OCI-LY3 (cell line): ENCODE measurements around the gene CLEC4F.

Source experiments
- H2AFZ ChIP-seq: fragments of 200-600, 300-600 bp; shearing (Covaris generic); 2 replicates; pipeline ENCODE4 v1.6.0; 2014; ENCODE audit warnings: antibody characterized with exemption, low read depth, low read length
- H3K27ac ChIP-seq: fragments of 200-600, 300-600 bp; sonication (generic); 2 replicates; pipeline ENCODE4 v1.5.1; 2014; ENCODE audit warnings: mild to moderate bottlenecking, low read length, moderate library complexity, mixed read lengths
- H3K27me3 ChIP-seq: fragments of 200-600, 300-600 bp; sonication (generic); 2 replicates; pipeline ENCODE4 v1.6.1; 2014; ENCODE audit warnings: low read depth, low read length, mixed read lengths
- H3K36me3 ChIP-seq: fragments of 200-600, 300-600 bp; sonication (generic); replicated peaks from 2 replicates; pipeline ENCODE3; 2014; ENCODE audit warnings: low read depth, low read length, mixed read lengths
- H3K4me1 ChIP-seq: fragments of 300-600, 200-600 bp; sonication (generic); 2 replicates; pipeline ENCODE4 v1.6.1; 2014; ENCODE audit warnings: low read length, mixed read lengths
- H3K4me2 ChIP-seq: fragments of 200-600, 300-600 bp; sonication (generic); 2 replicates; pipeline ENCODE4 v1.6.1; 2014; ENCODE audit warnings: low read length, mixed read lengths
- H3K4me3 ChIP-seq: fragments of 300-600, 200-600 bp; sonication (generic); 2 replicates; pipeline ENCODE4 v1.5.1; 2014; ENCODE audit warnings: antibody characterized with exemption, mild to moderate bottlenecking, low read length, moderate library complexity
- H3K79me2 ChIP-seq: fragments of 300-600, 200-600 bp; shearing (Covaris generic); 2 replicates; pipeline ENCODE4 v1.6.1; 2014; ENCODE audit warnings: mild to moderate bottlenecking, low read length, mixed read lengths
- H3K9ac ChIP-seq: fragments of 300-600, 200-600 bp; shearing (Covaris generic); 2 replicates; pipeline ENCODE4 v1.6.0; 2014; ENCODE audit warnings: mild to moderate bottlenecking, low read length, moderate library complexity
- H3K9me3 ChIP-seq: fragments of 200-600, 300-600 bp; shearing (Covaris generic); 2 replicates; pipeline ENCODE4 v1.6.1; 2014; ENCODE audit warnings: low read length, mixed read lengths; ENCODE audit not compliant: insufficient read depth
- H4K20me1 ChIP-seq: fragments of 200-600, 300-600 bp; sonication (generic); 2 replicates; pipeline ENCODE4 v1.6.1; 2016; ENCODE audit warnings: low read length, mixed read lengths; ENCODE audit not compliant: insufficient read depth
- EZH2phosphoT487 ChIP-seq: fragments of 200-600 bp; shearing (Covaris generic); IDR thresholded peaks from 2 replicates; pipeline ENCODE4 v1.6.1; 2018; ENCODE audit warnings: antibody characterized with exemption, mixed run types, low read depth
- TF ChIP-seq, protein P1 (sequence below): fragments of 200-600, 300-600 bp; sonication (generic); IDR thresholded peaks from 2 replicates; pipeline ENCODE4 v1.5.1; 2014; ENCODE audit warnings: antibody characterized with exemption, low read length, low read depth

Gene CLEC4F, protein sequence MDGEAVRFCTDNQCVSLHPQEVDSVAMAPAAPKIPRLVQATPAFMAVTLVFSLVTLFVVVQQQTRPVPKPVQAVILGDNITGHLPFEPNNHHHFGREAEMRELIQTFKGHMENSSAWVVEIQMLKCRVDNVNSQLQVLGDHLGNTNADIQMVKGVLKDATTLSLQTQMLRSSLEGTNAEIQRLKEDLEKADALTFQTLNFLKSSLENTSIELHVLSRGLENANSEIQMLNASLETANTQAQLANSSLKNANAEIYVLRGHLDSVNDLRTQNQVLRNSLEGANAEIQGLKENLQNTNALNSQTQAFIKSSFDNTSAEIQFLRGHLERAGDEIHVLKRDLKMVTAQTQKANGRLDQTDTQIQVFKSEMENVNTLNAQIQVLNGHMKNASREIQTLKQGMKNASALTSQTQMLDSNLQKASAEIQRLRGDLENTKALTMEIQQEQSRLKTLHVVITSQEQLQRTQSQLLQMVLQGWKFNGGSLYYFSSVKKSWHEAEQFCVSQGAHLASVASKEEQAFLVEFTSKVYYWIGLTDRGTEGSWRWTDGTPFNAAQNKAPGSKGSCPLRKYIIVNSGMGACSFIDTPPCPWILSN

DNA sequence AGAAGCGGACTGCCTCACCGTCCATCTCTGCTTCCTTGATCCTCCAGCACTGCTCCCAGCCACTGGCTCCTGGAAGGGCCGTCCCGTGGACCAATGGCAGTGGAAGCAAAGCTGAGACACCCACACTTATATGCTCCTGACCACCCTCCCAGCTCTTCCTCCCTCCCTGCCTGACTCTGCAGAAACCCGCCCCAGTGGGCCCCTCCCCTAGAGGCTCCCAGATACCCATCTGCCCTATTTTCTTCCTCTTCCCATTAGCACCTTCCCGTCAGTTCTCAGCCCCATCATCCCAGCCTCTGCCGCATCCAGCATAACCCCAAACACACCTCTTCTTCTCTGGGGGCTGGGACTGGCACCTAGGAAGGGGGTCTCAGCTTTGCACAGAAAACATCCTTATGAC is at the start of gene CLEC4F:
CLEC4F (minus strand) TSS at position 101 of the 400 bp plus-strand sequence; CDS start at position 25, 76 bp downstream.
- peaks cover 4% of the 10 kb centered on the region; the same call in 1 of the 2 replicates for H3K27me3 ChIP-seq
- H3K9ac ChIP-seq: no peak within 1 kb of the TSS
- no peaks in the 10 kb centered on the region for H3K9me3 ChIP-seq
- no peaks in the 10 kb centered on the region for H4K20me1 ChIP-seq
- H3K79me2 ChIP-seq: no peaks in the 10 kb centered on the region
- no peak within 1 kb of the TSS for H2AFZ ChIP-seq
- H3K4me2 ChIP-seq: no peak within 1 kb of the TSS
- H3K4me1 ChIP-seq: no peaks in the 10 kb centered on the region
- TF ChIP-seq EZH2phosphoT487: no peak
- TF ChIP-seq, protein P1, sequence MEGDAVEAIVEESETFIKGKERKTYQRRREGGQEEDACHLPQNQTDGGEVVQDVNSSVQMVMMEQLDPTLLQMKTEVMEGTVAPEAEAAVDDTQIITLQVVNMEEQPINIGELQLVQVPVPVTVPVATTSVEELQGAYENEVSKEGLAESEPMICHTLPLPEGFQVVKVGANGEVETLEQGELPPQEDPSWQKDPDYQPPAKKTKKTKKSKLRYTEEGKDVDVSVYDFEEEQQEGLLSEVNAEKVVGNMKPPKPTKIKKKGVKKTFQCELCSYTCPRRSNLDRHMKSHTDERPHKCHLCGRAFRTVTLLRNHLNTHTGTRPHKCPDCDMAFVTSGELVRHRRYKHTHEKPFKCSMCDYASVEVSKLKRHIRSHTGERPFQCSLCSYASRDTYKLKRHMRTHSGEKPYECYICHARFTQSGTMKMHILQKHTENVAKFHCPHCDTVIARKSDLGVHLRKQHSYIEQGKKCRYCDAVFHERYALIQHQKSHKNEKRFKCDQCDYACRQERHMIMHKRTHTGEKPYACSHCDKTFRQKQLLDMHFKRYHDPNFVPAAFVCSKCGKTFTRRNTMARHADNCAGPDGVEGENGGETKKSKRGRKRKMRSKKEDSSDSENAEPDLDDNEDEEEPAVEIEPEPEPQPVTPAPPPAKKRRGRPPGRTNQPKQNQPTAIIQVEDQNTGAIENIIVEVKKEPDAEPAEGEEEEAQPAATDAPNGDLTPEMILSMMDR: no peak
- no peak within 1 kb of the TSS for H3K27ac ChIP-seq
- H3K4me3 ChIP-seq: no peak within 1 kb of the TSS
- no peaks in the 10 kb centered on the region for H3K36me3 ChIP-seq

DNA sequence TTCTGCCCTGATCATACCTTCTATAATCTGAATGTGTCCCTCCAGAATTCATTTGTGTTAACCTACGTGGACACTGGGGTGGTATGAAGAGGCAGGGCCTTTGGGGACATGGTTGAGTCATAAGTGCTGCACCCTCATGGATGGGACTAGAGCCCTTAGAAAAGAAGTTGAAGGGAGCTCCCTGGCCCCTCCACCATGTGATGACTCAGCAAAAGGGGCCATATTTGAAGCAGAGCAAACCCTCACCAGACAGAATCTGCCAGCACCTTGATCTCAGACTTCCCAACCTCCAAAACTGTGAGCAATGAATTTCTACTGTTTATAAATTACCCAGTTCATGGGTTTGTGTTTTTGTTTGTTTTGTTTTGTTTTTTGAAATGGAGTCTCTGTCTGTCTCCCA is 48.6 kb upstream of the CLEC4F start:
- H3K9me3 ChIP-seq: no peaks in the 10 kb centered on the region
- H4K20me1 ChIP-seq: no peaks in the 10 kb centered on the region
- no peak overlapping the region for H3K9ac ChIP-seq
- H3K27ac ChIP-seq: no peak overlapping the region
- H3K4me3 ChIP-seq: no peak overlapping the region
- no peak overlapping the region; the same call in 1 of the 2 replicates for H2AFZ ChIP-seq
- TF ChIP-seq EZH2phosphoT487: no peak
- TF ChIP-seq, protein P1: no peak
- peaks cover 8% of the 10 kb centered on the region; the same call in 1 of the 2 replicates for H3K27me3 ChIP-seq
- H3K4me2 ChIP-seq: no peak overlapping the region
- no peaks in the 10 kb centered on the region for H3K36me3 ChIP-seq
- H3K4me1 ChIP-seq: no peaks in the 10 kb centered on the region
- no peaks in the 10 kb centered on the region for H3K79me2 ChIP-seq

DNA sequence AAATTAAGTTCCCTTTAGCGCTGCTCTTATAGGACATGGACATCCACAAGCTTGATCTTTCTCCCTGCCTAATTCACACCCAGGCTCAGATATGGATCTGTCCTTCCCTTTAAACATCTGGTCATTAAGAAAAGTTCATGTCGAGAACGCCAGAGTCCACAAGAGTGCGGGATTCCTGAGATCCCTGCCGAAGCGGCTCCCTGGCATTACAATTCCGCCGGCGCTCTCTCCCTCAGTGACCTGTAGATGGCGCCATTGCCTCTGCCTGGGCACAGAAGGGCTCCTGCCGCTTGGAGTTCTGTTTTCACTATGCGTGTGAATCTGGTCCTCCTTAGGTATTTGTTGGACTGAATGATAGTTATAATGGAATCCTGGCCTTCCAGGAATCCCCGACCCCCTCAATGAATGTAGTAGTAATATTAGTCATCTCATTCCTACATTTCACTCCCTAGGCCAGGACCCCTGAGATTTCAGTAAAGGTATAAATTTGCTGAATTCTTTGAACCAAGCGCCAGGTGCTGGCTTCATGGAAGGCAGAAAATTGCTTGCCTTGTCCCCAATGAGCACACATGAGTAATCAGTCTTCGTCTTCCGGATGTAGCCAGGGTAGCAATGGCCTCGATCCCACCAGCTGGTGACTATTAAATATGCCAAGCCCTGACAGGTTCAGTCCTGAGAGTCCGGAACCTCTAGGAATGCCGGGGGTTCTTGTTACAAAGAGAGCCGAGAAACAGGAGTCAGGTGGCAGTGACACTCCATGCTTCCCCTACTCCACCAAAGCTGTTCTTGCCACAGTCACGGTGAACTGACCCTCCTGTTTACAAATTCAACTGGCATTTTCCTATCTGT is 41.6 kb upstream of the CLEC4F start:
- Histone ChIP-seq H3K9me3 (no peaks in the 10 kb centered on the region), H3K27ac (no peak overlapping the region), H3K79me2 (no peaks in the 10 kb centered on the region), H3K4me2 (peak overlapping the region; percentile 51), H3K9ac (no peak overlapping the region), H3K4me1 (no peaks in the 10 kb centered on the region), H3K4me3 (0 out of 2 replicates have a peak overlapping the region, but pooled peaks have one; percentile 21), H2AFZ (0 out of 2 replicates have a peak overlapping the region, but pooled peaks have one; percentile 31), H3K27me3 (peaks cover 51% of the 10 kb centered on the region), H4K20me1 (no peaks in the 10 kb centered on the region), H3K36me3 (no peaks in the 10 kb centered on the region)
- TF ChIP-seq EZH2phosphoT487: no peak
- TF ChIP-seq, protein P1: peak; percentile 95
